HPDE6-E6E7 (cell line): Measurements from ENCODE around the gene AGFG1.

Experiments used
- DNase-seq: peaks from one replicate; pipeline ENCODE4 v3.0.0; 2011; ENCODE audit warnings: missing footprints; ENCODE audit errors: extremely low spot score

Gene AGFG1

GRCh38 chr2:227461811-227462461 lies 10.0 kb upstream of the AGFG1 start:
- DNase-seq: no peak

DNA sequence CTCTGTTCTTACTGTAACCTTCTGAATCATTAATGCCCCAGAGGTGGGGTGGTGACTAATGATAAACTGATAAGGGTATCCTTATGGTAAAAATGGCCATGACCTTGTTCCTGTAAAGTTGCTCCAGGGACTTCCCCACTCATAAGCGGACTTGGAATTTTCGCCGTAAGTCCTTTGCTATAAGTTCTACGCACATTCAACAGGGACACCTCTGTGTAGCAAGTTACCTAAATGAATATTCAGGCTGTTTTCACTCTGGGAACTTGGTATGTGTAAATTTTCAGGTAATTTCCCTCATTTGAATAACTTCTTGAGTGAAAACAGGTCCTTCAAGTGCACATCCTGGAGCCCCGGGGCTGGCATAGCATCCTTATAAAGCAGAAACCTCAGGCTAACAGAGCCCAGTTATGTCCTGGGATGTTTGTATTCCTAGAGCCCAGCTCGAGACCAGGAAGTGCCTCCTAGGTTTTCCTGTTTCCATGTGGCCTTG lies 9.4 kb upstream of the AGFG1 start:
- no peak for DNase-seq

DNA sequence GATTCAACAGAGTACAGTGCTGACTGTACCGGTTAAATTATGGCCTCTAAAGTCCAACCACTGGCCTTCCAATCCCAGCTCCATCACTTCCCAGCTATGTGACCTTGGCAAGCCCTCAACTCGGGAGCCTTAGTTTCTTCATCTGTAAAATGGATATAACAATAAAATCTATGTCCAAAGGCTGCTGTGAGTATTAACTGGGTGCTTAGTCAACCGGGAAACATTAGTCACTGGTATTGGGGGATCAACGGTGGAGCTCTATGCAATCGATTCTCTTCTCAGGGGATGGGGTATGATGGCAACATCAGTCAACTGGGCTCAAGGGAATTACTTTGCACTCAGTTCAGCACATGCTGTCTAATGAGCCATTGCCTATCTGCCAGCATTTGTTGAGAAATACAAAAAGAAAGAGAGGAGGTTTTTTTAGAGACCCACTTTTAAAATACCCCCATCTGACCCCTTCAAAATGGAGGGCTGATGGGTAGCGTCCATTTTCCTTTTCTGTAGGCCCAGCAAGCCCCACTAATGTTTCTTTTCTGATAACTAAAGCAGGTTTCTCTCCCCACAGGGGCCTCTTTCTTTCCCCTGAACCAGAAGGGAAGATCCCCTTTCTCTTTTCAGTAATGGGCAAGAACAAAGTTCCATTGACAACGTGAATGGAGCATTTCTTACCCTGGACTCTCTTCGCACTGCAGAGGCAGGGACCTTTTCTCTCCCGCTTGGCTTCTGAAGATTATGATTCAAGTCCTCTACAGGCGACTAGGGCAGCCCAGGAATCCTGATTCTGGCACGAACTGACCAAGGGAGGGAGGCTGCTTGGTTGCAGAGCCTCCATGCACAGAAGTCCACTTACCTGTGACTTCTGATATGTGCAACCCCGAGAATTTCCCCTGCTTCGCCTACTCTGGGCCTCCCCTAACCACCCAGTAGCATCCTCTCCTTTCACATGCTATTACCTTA lies 8.7 kb upstream of the AGFG1 start:
- no peak for DNase-seq

DNA sequence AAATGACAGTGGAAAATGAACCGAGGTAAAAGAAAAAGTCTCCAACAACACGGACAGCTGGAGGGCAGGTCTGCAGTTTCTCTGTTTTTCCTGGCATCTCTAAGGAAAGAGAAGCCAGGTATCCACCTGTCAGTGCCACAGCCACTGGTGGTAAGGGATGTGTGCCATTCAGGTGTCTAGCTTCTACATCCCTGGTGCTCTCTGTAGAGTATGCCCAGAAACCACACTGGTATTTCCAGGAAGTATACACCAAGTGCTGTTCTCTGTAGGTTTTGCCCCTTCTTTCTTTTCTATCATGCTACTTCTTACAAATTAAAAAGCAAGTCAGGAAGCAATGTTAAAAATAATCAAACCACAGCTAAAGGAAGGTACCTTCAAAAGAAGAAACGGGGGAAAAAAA lies 7.6 kb upstream of the AGFG1 start:
- DNase-seq: no peak

- no peak for DNase-seq
Observed at GRCh38 chr2:227464851-227465250, 7.1 kb upstream of the AGFG1 start.

- no peak for DNase-seq
Observed at GRCh38 chr2:227466887-227467600, 4.9 kb upstream of the AGFG1 start.

DNA sequence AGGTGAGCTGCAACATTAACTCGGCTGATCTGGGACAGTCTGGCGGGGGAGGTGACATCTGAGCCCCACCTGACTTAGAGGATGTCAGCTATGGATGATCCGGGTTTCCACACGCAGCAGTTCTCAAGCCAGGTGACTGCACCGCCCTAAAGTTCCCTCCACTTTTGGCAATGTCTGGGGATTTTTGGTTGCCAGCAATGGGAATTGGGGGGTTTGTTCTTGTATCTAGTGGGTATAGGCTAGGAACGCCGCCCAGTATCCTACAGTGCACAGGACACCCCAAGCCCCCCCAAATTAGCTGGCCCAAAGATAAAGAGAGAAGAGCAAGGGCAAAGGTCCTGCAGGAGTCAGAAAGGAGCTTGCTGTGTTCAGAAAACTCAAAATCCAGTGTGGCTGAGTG lies 544 bp upstream of the AGFG1 start:
- DNase-seq: no peak

DNA sequence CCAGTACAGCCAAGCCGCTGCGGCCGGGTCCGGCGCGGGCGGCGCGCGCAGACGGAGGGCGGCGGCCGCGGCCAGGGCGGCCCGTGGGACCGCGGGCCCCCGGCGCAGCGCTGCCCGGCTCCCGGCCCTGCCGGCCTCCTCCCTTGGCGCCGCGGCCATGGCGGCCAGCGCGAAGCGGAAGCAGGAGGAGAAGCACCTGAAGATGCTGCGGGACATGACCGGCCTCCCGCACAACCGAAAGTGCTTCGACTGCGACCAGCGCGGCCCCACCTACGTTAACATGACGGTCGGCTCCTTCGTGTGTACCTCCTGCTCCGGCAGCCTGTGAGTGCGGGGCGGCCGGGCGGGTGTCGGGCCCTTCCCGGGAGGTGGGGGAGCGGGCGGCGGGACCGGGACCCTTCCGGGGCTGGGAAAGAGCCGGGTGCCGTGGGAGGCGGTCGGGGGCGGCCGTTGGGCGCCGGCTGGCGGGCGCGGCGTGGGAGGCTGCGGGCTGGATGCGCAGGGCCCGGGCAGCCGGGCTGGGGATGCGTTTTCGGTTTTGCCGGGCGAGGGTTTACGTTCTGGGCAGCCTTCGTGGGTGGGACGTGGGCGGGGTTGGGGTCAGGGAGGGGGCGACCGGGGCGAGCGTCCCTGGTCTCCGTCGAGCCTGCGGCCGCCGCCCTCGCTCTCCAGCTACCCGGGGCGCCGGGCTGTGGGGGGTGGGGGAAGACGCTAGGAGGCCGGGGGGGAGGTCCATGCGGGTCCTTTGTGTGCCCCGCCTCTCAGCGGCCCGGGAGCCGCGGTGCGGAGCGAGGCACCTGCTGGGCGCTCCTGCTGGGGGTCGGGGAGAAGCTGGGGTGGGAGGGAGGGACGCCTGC lies 537 bp downstream of the AGFG1 start:
- DNase-seq: no peak

DNA sequence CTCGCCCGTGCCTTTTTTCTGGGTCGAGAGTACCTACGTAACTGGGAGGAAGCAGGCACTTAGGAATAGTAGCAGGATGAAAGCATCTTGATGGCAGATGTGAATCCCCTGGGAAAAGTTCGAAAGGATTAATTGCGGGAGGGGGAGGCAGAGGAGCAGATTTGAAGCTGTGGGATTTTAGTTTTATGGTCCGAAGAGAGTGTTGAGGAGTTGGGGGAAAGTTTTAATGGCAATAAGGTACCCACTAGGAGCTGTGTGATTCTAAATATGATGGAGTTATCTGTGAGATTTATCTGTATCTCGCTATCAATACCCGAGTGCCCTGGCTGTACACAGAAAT lies 1.1 kb downstream of the AGFG1 start:
- no peak for DNase-seq

DNA sequence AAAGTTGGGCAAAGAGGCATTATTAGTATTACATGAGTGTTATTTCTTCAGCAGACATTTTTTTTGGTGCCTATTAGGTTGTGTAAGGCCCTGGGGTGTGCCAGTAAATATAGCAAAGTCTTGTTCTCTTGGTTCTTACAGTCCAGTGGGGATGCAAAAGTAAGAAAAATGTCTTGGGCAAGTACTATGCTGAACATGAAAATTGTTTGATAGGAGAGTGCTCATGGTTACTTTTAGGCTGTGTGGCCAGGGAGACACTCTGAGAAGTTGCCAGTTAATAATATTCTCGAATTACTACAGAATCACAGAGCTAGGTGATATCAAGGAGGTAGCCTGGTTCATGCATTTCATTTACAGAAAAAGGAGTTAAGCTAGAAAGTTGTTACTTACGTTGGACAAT lies 1.9 kb downstream of the AGFG1 start:
- DNase-seq: no peak

GRCh38 chr2:227474410-227474809 lies 2.5 kb downstream of the AGFG1 start:
- no peak for DNase-seq

GRCh38 chr2:227477291-227477690 lies 5.3 kb downstream of the AGFG1 start:
- no peak for DNase-seq

DNA sequence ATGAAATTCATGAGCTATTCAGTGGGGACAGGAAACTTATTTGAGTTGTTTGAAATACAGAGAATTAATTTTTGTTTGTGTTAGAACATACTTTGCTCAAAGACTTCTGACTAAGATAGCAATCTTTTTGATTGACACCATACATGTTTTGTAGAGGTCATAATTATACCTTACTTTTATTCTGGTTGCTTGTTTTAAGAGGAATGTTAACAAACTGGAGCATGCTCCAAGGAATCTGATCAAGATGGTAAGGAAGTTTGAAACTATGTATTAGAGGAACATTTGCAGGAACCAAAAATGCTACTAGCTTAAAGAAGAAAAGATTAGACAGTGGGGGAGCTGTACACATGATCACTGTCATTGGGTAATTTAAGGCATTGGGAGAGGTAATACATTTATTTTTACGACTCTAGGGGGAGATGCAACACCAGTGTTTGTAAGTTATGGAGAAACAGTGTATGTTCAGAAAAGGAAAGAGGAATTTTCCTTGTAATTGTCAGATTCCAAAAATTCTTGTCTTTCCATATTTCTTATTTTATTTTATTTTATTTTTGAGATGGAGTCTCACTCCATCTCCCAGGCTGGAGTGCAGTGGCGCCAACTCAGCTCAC lies 8.0 kb downstream of the AGFG1 start:
- DNase-seq: no peak

DNA sequence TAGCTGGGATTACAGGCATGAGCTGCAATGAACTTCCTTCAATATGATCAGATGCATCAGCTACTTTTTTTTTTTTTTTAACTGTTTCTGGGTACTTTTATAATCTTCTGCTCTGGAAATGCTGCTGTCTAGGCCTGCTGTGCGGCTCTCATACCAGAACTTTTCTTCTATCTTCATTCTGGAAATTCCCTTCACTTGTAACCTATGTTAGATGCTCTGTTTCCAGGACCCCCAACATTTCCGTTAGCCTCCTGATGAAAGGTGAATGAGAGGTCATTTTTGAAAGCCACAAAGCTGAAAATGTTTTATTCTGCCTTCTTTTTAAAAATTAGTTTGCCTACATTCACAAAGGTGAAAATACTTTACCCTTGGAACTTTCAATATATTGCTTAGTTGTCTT lies 8.6 kb downstream of the AGFG1 start:
- DNase-seq: no peak

- DNase-seq: no peak
Observed at GRCh38 chr2:227482638-227483340, 10.8 kb downstream of the AGFG1 start.

DNA sequence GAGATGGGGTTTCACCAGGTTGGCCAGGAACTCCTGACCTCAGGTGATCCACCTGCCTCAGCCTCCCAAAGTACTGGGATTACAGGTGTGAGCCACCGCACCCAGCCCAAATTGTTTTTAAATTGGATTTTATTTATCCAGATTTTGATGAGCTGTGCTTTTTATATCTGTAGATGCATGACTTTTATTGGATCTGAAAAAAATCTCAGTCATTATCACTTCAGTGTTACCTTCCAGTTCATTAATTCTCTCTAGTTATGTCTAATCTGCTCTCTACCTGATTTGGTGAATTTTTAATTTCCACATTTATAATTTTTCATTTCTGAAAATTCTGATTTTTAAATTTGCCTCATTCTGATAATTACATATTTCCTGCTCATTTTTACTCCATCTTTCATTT lies 13.5 kb downstream of the AGFG1 start:
- no peak for DNase-seq

- DNase-seq: no peak
Observed at GRCh38 chr2:227486688-227487087, 14.7 kb downstream of the AGFG1 start.

DNA sequence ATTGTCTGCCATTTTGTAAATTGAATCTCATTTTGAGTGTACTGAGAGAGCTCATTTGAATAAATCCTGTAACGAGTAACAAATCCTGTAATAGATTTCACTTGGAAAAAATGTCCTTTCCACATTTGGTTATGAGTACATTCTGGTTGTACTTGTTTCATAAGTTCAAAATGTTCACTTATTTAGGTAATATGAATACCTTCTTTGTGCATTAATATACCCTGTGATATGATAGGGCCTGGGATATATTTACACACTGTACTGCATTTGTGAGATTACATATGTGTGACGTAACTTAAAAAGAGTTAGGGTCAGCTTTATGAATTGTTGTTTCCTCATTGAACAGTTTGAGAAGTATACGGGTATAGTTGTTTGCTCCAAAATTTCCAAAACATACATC lies 16.1 kb downstream of the AGFG1 start:
- DNase-seq: no peak

- DNase-seq: no peak
Observed at GRCh38 chr2:227491386-227491785, 19.4 kb downstream of the AGFG1 start.

DNA sequence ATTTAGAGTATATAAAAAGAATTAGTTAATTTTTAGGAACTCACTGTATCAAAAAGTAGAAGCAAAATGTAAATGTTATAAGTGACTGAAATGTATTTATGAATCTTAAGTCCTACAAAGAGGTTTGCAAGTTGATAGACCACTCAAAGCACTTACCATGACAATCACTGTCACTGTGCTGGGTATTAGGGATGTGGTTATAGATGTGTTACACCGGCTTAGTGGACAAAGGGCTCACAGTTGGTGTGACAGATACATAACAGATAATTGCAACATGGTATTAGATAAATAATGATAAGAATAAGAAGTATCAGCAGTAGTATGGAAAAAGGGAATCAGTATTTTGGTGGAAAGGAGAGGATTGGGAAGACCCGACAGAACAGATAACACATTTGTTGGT lies 21.6 kb downstream of the AGFG1 start:
- no peak for DNase-seq

DNA sequence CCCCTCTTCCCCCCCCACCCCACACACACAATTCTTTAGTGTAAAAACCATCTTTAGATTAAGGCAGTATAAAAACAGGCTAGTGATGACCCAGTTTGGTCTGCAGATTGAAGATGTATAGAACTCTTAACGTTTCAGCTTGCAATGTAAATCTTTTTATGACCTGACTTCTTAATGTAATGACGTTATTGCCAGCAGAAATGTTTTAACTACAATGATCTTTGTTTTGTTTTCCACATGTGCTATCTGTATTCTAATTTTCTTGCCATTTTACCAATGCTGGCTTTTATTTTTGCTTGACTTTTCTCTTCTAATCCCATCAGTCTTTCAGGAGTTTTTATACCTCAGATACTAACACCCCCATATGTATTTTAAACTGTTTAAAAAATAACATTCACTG lies 25.2 kb downstream of the AGFG1 start:
- DNase-seq: no peak
